ENCODE data around the gene SV2A. TPM values are rescaled to one million over a fixed set of nuclear protein-coding genes. Genes with fewer than 3 reads are reported as not detected.

The SV2A gene
- total RNA-seq, 2 donors from 2014 or later: 25.6 to 26.2 TPM

DNA sequence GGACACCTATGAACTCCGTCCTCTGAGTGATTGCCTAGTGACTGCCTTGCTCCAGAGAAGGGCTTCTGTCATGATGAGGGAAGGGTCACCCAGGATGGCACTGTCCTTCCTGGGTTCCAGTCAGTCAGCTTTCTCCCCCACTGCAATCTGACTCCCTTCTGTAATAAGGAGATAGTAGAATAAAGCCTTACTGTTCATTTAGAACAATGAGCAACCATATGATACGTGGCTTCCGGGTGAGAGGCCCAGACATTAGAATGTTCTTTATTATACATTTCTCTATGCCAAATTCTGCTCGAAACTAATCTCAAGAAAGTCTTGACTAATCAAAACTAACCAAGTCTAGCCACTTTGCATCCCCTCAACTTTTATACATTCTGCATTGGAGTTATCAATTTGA, 27.6 kb upstream of the SV2A start:
- H3K4me3 Mint-ChIP-seq: no peak overlapping the region
- H3K9ac ChIP-seq (ENCODE audit: extremely low read depth, low read length, poor library complexity, severe bottlenecking): no peak overlapping the region
- no peaks in the 10 kb centered on the region for H3K9me3 Mint-ChIP-seq
- DNase-seq: no peak
- peaks cover 15% of the 10 kb centered on the region for H3K4me1 Mint-ChIP-seq
- no peak overlapping the region for H3K4me3 ChIP-seq (ENCODE audit: low read length)
- WGBS, 2 experiments (ENCODE audit: insufficient coverage in 1 of 2, insufficient read length in 1 of 2): 93 to 95% methylated on average over 4 of the region's 4 CpGs
- H3K9me3 ChIP-seq (ENCODE audit: control insufficient read depth, low read length): no peaks in the 10 kb centered on the region
- H3K27ac ChIP-seq (ENCODE audit: low read depth, low read length): no peak overlapping the region
- no peak overlapping the region for H3K27ac Mint-ChIP-seq
- peaks cover 52% of the 10 kb centered on the region for H3K36me3 Mint-ChIP-seq (ENCODE audit: low read depth)
- TF ChIP-seq CTCF (conservative IDR thresholded peaks at IDR 0.05): no peak
- H3K27me3 Mint-ChIP-seq (ENCODE audit: insufficient read depth): no peaks in the 10 kb centered on the region
- no peaks in the 10 kb centered on the region for H3K4me1 ChIP-seq (ENCODE audit: control insufficient read depth, insufficient read depth, low read length)
- no peaks in the 10 kb centered on the region for H3K27me3 ChIP-seq (ENCODE audit: control insufficient read depth, insufficient read depth, low read length, poor library complexity, severe bottlenecking)
- H3K36me3 ChIP-seq (ENCODE audit: control insufficient read depth, insufficient read depth, low read length): peaks cover 51% of the 10 kb centered on the region

GRCh38 chr1:149942885-149943284, 25.2 kb upstream of the SV2A start:
- TF ChIP-seq CTCF (conservative IDR thresholded peaks at IDR 0.05): no peak
- WGBS, 2 experiments (ENCODE audit: insufficient coverage in 1 of 2, insufficient read length in 1 of 2): 71 to 78% methylated on average over 1 to 3 of the region's 3 CpGs
- Mint-ChIP-seq H3K36me3 (ENCODE audit: low read depth) (peaks cover 31% of the 10 kb centered on the region), H3K9me3 (no peaks in the 10 kb centered on the region), H3K27me3 (ENCODE audit: insufficient read depth) (no peaks in the 10 kb centered on the region), H3K4me3 (no peak overlapping the region), H3K27ac (peak overlapping the region; percentile 19), H3K4me1 (peaks cover 28% of the 10 kb centered on the region)
- Histone ChIP-seq H3K9me3 (ENCODE audit: control insufficient read depth, low read length) (no peaks in the 10 kb centered on the region), H3K27me3 (ENCODE audit: control insufficient read depth, insufficient read depth, low read length, poor library complexity, severe bottlenecking) (no peaks in the 10 kb centered on the region), H3K9ac (ENCODE audit: extremely low read depth, low read length, poor library complexity, severe bottlenecking) (no peak overlapping the region), H3K4me1 (ENCODE audit: control insufficient read depth, insufficient read depth, low read length) (no peaks in the 10 kb centered on the region), H3K27ac (ENCODE audit: low read depth, low read length) (no peak overlapping the region), H3K4me3 (ENCODE audit: low read length) (no peak overlapping the region), H3K36me3 (ENCODE audit: control insufficient read depth, insufficient read depth, low read length) (peaks cover 32% of the 10 kb centered on the region)
- DNase-seq: no peak

DNA sequence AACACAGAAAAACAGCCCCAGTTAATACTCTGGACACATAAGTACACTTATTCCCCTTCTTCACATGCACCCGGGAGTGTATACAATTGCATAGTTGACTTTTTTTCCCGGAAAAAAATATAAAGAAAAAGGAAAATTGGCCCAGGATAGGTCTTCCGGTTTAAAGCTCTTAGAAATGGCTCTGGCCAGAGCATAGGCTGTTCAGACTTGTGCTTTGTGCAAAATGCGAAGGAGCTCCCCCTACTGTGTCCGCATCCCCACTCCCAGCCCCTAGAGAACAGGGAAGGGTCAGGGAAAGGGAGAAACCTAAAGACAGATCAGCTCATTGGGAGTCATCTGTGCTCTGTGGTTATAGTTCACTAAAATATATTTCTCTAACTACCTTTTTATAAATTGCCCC, 24.6 kb upstream of the SV2A start:
- WGBS, 2 experiments (ENCODE audit: insufficient coverage in 1 of 2, insufficient read length in 1 of 2): 58 to 80% methylated on average over 3 to 5 of the region's 5 CpGs
- DNase-seq: peak; percentile 82

More for the DNA sequence above, 24.6 kb upstream of the SV2A start:
- no peaks in the 10 kb centered on the region for H3K9me3 Mint-ChIP-seq
- TF ChIP-seq CTCF (conservative IDR thresholded peaks at IDR 0.05): peak; percentile 71
- H3K36me3 Mint-ChIP-seq (ENCODE audit: low read depth): peaks cover 25% of the 10 kb centered on the region
- peak overlapping the region; percentile 23 for H3K27ac Mint-ChIP-seq
- Histone ChIP-seq H3K9ac (ENCODE audit: extremely low read depth, low read length, poor library complexity, severe bottlenecking) (no peak overlapping the region), H3K4me1 (ENCODE audit: control insufficient read depth, insufficient read depth, low read length) (no peaks in the 10 kb centered on the region), H3K9me3 (ENCODE audit: control insufficient read depth, low read length) (no peaks in the 10 kb centered on the region), H3K4me3 (ENCODE audit: low read length) (no peak overlapping the region), H3K27me3 (ENCODE audit: control insufficient read depth, insufficient read depth, low read length, poor library complexity, severe bottlenecking) (no peaks in the 10 kb centered on the region), H3K36me3 (ENCODE audit: control insufficient read depth, insufficient read depth, low read length) (peaks cover 25% of the 10 kb centered on the region), H3K27ac (ENCODE audit: low read depth, low read length) (no peak overlapping the region)
- H3K27me3 Mint-ChIP-seq (ENCODE audit: insufficient read depth): no peaks in the 10 kb centered on the region
- H3K4me3 Mint-ChIP-seq: no peak overlapping the region
- peaks cover 35% of the 10 kb centered on the region for H3K4me1 Mint-ChIP-seq
